GM21515 (cell line): ENCODE measurements around the gene PRMT1.

ENCODE experiments used
- ATAC-seq: cut with Tn5 transposase; IDR thresholded peaks from one replicate; pipeline ENCODE4 v1.9.1; 2021; ENCODE audit not compliant: unreplicated experiment

Gene PRMT1

GRCh38 chr19:49651029-49651819 lies 25.8 kb upstream of the PRMT1 start:
- ATAC-seq, result no peak

DNA sequence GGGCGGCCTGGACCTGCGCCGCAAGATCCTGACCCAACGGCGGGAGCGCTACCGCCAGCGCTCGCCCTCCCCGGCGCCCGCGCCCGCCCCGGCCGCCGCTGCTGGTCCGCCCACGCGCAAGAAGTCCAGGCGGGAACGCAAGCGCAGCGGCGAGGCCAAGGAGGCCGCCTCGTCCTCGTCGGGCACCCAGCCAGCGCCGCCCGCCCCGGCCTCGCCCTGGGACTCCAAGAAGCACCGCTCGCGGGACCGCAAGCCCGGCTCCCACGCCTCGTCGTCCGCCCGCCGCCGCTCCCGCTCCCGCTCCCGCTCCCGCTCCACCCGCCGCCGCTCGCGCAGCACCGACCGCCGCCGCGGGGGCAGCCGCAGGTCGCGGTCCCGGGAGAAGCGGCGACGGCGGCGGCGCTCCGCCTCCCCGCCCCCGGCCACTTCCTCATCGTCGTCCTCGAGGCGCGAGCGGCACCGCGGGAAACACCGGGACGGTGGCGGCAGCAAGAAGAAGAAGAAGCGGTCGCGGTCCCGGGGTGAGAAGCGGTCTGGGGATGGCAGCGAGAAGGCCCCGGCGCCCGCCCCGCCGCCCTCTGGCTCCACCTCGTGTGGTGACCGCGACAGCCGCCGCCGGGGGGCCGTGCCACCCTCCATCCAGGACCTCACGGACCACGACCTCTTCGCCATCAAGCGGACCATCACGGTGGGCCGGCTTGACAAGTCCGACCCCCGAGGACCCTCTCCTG lies 25.1 kb upstream of the PRMT1 start:
- ATAC-seq, result no peak

DNA sequence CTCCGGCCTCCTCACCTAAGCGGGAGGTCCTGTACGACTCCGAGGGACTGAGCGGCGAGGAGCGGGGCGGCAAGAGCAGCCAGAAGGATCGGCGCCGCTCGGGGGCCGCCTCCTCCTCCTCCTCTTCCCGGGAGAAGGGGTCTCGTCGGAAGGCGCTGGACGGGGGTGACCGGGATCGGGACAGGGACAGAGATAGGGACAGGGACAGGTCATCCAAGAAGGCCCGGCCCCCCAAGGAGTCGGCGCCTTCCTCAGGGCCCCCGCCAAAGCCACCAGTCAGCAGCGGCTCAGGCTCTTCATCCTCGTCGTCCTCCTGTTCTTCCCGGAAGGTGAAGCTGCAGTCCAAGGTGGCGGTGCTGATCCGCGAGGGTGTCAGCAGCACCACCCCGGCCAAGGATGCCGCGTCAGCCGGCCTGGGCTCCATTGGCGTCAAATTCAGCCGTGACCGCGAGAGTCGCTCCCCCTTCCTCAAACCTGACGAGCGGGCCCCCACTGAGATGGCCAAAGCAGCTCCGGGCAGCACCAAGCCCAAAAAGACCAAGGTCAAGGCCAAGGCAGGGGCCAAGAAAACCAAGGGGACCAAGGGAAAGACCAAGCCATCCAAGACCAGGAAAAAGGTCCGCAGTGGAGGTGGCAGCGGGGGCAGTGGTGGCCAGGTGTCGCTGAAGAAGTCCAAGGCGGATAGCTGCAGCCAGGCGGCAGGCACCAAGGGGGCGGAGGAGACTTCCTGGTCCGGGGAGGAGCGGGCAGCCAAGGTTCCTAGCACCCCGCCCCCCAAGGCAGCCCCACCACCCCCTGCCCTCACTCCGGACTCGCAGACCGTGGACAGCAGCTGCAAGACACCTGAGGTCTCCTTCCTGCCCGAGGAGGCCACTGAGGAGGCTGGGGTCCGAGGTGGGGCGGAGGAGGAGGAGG lies 24.3 kb upstream of the PRMT1 start:
- ATAC-seq, result no peak

DNA sequence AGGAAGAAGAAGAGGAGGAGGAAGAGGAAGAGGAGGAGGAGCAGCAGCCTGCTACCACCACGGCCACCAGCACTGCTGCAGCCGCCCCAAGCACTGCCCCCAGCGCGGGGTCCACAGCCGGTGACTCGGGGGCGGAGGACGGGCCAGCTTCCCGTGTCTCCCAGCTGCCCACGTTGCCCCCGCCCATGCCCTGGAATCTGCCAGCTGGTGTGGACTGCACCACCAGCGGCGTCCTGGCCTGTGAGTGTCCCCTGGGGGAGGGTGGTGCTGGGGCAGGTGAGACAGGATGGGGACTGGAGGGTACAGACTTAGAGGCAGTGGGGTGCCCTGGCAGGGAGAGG lies 23.6 kb upstream of the PRMT1 start:
- ATAC-seq, result no peak

DNA sequence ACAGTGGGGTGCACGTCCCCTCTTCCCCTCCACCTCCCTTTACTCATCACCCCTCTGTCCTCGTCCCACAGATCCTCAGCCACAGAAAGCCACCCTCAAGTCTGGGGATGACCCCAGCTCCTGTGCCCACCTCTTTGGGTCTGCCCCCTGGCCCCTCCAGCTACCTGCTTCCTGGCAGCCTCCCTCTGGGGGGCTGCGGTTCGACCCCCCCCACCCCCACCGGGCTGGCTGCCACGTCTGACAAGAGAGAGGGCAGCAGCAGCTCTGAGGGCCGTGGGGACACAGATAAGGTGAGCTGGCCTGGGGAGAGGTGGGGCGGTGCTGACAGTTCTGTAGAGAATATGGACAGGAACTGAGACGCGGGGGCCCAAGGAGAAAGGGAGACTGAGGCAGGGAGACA lies 22.5 kb upstream of the PRMT1 start:
- ATAC-seq, result no peak

DNA sequence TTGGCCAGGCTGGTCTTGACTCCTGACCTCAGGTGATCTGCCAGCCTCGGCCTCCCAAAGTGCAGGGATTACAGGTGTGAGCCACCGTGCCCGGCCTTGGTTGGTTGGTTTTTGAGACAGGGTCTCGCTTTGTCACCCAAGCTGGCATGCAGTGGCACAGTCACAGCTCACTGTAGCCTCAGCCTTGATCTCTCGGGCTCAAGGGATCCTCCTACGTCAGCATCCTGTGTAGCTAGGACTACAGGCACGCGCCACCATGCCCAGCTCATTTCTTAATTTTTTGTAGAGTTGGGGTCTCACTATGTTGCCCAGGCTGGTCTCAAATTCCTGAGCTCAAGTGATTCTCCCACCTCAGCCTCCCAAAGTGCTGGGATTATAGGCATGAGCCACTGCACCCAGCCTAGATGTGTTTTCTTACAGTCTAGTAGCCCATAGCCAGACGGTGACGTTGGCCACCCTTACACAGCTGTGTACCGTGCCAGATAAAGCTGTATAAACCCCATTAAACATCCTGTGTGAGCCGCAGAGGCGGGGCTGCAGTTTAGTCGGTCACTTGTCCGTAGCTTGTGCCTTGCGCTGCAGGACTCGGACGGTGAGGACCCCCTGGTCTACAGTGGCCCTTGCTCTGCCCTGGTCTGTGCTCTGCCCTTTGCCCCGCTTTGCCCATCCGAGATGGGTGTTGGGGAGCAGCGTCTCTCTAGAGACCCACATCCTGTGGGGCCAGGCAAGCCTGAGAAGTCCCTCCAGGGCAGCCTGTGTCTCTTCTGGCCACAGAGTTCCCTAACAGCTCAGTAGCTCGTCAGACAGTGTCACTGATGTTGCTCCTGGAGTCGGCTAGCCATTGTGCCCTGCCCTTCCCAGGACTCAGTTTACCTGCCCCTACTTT lies 21.3 kb upstream of the PRMT1 start:
- no peak for ATAC-seq

DNA sequence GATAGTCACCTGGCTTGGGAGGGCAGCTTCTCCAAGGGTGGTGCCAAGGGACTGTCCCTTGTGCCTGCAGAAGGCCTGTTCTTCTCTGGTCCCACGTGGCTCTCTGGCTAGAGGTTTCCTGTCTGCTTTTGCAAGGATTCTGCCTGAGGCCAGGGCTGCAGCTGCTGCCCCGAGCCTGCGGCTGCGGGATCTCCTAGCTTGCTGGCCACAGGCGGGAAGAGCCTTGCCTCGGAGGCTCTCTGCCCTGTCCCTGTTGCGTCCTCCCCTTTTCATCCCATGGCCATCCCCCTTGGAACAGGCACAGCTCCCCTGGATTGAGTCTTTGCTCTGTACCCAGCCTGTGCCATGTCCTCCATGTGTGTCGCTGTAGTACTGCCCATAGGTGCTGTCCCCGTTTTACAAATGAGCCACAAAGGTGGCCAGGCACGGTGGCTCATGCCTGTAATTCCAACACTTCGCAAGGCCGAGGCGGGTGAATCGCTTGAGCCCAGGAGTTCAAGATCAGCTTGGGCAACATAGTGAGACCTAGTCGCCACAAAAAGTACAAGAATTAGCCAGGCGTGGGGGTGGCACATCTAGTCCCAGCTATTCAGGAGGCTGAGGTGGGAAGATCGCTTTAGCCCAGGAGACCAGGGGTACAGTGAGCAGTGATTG lies 20.5 kb upstream of the PRMT1 start:
- ATAC-seq, result no peak

DNA sequence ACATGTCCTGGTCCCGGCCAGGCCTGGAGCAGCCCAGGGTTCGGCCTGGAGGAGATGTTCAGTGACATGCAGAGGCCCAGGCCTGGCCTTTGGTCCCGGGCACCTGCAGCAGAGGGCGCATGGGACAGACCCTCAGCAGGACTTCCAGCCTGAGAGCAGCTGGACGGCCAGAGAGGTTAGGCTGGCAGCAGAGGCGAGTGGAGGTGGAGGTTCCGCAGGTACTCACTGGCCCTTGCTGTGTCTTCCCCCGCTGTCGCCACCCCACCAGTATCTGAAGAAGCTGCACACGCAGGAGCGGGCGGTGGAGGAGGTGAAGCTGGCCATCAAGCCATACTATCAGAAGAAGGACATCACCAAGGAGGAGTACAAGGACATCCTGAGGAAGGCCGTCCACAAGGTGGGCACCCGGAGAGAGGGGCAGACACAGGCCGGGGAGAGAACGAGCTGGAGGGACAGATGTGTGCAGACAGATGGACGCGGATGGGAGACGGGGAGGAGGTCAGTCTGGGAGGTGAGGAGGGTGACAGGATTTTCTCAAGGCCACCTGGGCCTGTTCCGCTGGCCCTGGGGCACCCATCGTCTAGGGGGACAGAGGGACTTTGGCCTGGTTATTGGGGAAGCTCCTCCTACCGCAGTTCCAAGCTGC lies 19.5 kb upstream of the PRMT1 start:
- no peak for ATAC-seq

DNA sequence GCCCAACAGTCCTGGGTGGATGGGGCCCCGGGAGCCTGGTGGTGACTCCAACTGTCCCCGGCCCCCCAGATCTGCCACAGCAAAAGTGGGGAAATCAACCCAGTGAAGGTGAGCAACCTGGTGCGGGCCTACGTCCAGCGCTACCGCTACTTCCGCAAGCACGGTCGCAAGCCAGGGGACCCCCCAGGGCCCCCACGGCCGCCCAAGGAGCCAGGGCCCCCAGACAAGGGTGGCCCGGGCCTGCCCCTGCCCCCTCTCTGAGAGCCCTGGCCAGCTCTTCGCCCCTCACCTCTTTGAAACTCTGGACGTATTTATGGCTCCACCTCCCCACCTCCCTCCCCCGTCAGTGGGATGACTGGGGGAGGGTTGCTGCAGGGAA lies 18.9 kb upstream of the PRMT1 start:
- ATAC-seq, result no peak

GRCh38 chr19:49658566-49659442 lies 18.3 kb upstream of the PRMT1 start:
- ATAC-seq, result no peak

DNA sequence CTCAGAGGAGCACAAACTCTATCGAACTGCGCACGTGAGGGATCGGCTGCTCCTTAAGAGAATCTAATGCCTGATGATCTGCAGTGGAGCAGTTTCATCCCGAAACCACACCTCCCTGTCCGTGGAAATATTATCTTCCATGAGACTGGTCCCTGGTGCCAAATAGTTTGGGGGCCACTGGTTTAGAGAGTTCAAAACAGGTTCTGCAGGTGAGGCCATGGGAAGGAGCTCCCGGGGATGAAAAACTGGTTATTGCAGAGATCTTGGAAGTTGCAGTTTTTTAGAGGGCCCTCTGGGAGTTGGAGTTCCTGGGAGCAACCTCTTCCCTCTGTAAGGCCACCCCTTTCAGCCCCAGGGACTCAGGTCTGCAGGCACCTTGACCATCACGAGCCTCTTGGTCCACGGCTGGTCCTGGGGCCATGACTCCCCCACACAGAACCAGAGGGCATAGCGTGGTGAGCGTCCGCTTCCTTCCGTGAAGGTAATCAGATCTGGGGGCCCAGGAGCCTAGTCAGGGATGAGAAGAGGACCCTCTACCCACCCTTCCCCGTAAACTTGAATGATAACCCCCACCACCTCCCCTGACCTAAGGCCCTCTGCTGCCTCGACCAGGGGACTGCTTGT lies 16.6 kb upstream of the PRMT1 start:
- no peak for ATAC-seq

GRCh38 chr19:49662011-49662410 lies 15.1 kb upstream of the PRMT1 start:
- no peak for ATAC-seq

GRCh38 chr19:49663224-49663623 lies 13.8 kb upstream of the PRMT1 start:
- no peak for ATAC-seq

- ATAC-seq, result peak; percentile 29
Observed at GRCh38 chr19:49664171-49665035, 12.7 kb upstream of the PRMT1 start.

GRCh38 chr19:49665036-49665350 lies 12.1 kb upstream of the PRMT1 start:
- ATAC-seq, result no peak

DNA sequence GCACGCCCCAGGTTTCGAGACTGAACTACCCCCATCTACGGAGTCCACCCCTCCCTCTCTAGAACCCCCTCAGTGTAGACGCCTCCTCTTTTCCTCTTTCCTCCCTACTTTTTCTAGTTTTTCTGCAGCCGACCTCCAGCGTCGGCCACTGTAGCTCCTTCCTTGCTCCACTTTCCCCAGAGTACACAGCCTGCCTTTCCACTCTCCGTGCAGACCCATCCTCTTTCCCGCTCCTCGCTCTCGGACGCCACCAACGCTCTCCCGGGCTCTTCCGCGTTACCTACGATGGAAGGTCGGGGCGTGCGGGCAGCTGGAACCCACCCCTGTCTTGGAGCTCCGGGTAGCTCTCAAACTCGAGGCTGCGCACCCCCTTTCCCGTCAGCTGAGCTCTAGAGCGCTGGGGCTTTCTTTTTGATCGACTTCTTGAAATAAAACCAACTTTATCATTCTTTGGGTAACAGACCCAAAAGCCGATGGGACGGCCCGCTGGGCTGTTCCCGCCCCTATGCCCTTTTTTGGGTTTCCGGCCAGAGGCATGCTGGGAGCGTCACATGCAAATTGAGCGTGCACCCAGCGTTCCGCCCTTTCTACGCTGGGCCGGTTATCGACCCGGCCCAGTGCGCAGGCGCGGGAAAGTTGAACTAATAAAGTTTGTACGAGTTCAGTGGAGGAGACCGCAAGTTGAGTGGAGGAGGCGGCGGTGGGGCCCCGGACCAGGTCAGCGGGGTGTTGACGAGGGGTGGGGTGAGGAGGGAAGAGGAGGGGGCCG lies 11.5 kb upstream of the PRMT1 start, which contains the start of the genes BCL2L12 and IRF3:
BCL2L12 (plus strand) TSS at position 583 of the 769 bp plus-strand sequence. CDS start 760 bp downstream, outside the sequence.
IRF3 (minus strand) TSS at position 507 of the 769 bp plus-strand sequence. CDS start 1,019 bp downstream, outside the sequence.
- ATAC-seq, result peak; percentile 73

GRCh38 chr19:49666120-49666444 lies 11.0 kb upstream of the PRMT1 start:
- ATAC-seq, result no peak
